ENCODE measurements around the gene RAI2. TPM values are rescaled to one million over a fixed set of nuclear protein-coding genes. Genes with fewer than 3 reads are reported as not detected.

Gene RAI2
- total RNA-seq, 1 donor from 2014 or later, result 5.7 TPM

DNA sequence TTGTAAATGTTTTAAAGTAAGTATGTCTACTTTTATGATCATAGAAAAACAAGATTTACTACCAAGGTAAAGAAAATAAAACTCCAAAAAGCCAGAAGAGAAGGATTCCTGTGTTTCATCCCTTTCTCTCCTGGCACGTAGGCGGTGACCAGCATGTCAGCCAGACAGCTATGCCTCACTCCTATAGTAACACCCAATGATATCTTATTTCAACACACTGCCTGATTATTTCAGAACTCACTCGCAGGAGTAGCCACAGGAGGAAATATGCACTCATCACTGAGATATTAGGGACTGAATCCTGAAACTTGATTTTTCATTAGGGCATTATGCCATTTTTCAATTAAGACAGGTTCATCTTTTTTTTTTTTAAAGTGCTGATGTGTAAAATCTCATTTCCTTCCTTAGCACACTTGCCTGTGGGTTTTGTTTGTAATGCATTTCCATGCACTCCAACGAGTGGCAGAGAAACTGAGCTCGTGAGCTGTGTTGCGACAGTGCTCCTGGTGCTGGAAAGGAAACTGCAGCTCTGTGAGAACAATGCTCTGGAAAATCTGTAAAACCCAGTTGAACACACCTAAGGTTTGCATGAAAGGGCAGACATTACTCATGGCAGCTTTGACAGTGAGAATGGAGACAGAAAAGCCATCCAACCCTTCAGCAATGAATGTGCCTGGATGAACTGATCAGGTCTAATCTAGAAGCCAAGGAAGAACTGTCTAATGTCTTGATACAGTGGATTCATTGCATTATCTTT lies 18.2 kb downstream of the RAI2 start:
- Mint-ChIP-seq H3K27ac (no peak overlapping the region), H3K4me1 (ENCODE audit: unreplicated experiment) (no peaks in the 10 kb centered on the region), H3K4me3 (no peak overlapping the region), H3K9me3 (no peaks in the 10 kb centered on the region), H3K36me3 (no peaks in the 10 kb centered on the region), H3K27me3 (peaks cover 5% of the 10 kb centered on the region)
- TF ChIP-seq, protein P1, sequence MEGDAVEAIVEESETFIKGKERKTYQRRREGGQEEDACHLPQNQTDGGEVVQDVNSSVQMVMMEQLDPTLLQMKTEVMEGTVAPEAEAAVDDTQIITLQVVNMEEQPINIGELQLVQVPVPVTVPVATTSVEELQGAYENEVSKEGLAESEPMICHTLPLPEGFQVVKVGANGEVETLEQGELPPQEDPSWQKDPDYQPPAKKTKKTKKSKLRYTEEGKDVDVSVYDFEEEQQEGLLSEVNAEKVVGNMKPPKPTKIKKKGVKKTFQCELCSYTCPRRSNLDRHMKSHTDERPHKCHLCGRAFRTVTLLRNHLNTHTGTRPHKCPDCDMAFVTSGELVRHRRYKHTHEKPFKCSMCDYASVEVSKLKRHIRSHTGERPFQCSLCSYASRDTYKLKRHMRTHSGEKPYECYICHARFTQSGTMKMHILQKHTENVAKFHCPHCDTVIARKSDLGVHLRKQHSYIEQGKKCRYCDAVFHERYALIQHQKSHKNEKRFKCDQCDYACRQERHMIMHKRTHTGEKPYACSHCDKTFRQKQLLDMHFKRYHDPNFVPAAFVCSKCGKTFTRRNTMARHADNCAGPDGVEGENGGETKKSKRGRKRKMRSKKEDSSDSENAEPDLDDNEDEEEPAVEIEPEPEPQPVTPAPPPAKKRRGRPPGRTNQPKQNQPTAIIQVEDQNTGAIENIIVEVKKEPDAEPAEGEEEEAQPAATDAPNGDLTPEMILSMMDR (conservative IDR thresholded peaks at IDR 0.05), result no peak
- DNase-seq (ENCODE audit: extremely low spot score, unreplicated experiment), result no peak

DNA sequence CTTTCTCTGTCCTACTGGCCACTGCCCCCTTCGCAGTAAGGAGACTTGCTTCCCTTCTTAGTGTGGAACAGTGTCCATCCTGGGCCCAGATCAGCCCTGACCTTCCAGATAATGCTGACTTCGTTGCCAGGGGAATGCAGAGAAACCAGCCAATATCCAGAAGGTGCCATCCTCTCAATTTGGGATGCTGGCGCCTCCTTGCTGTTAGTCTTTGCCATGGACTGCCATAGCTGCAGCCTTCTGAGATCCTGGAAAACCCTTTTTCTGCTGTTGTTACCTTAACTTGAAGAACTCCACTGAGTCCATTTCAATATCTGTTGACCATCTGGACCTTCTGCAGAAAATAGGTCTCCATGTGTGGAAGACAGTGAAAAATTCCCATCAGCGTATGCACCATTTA lies 21.8 kb downstream of the RAI2 start:
- no peaks in the 10 kb centered on the region for H3K9me3 Mint-ChIP-seq
- H3K4me3 Mint-ChIP-seq, result no peak overlapping the region
- H3K27me3 Mint-ChIP-seq, result peaks cover 5% of the 10 kb centered on the region
- TF ChIP-seq, protein P1 (conservative IDR thresholded peaks at IDR 0.05), result no peak
- no peak overlapping the region for H3K27ac Mint-ChIP-seq
- H3K36me3 Mint-ChIP-seq, result no peaks in the 10 kb centered on the region
- no peak for DNase-seq (ENCODE audit: extremely low spot score, unreplicated experiment)
- H3K4me1 Mint-ChIP-seq (ENCODE audit: unreplicated experiment), result no peaks in the 10 kb centered on the region

DNA sequence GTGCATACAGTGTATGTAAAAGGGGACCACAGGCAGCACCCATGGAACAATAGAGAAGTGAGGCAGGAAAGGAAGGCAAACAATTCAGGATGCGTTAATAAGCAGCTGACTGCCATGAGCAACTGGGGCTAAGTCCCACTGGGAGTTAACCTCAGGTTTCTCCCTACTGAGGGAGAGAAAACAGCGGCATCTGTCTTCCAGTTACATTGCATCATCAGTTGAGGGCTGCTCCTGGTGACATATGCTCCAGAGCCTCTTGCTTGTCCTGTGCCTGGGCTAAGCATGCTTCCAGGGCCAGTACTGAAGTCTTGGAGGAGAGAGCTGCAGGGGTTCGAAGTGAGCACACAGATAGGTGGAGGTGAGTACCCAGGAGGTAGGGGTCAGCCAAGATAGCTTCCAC lies 24.3 kb downstream of the RAI2 start:
- Mint-ChIP-seq H3K27ac (no peak overlapping the region), H3K36me3 (no peaks in the 10 kb centered on the region), H3K27me3 (peaks cover 5% of the 10 kb centered on the region), H3K9me3 (no peaks in the 10 kb centered on the region), H3K4me3 (no peak overlapping the region), H3K4me1 (ENCODE audit: unreplicated experiment) (no peaks in the 10 kb centered on the region)
- TF ChIP-seq, protein P1 (conservative IDR thresholded peaks at IDR 0.05), result no peak
- DNase-seq (ENCODE audit: extremely low spot score, unreplicated experiment), result no peak

DNA sequence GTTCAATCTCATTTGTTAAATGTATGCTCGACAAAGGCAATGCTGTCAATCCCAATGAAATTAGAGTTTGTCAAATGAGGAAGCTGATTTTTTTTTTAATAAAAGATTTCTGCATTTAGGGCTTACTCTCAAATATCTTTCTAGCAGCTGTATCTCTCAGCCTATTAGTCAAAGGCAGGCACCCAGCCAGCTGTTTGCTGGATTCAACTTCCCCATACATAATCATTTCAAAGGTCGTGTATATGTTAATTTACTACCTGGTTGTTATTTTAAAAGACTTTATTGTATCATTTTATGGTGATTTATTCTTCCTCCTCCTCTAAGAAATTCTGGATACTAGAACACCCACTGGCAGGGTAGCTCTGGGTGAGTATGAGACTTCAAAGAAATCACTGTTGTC lies 27.1 kb downstream of the RAI2 start:
- Mint-ChIP-seq H3K4me3 (no peak overlapping the region), H3K27ac (no peak overlapping the region), H3K27me3 (peaks cover 5% of the 10 kb centered on the region), H3K9me3 (no peaks in the 10 kb centered on the region), H3K36me3 (no peaks in the 10 kb centered on the region), H3K4me1 (ENCODE audit: unreplicated experiment) (no peaks in the 10 kb centered on the region)
- TF ChIP-seq, protein P1 (conservative IDR thresholded peaks at IDR 0.05), result no peak
- DNase-seq (ENCODE audit: extremely low spot score, unreplicated experiment), result no peak

DNA sequence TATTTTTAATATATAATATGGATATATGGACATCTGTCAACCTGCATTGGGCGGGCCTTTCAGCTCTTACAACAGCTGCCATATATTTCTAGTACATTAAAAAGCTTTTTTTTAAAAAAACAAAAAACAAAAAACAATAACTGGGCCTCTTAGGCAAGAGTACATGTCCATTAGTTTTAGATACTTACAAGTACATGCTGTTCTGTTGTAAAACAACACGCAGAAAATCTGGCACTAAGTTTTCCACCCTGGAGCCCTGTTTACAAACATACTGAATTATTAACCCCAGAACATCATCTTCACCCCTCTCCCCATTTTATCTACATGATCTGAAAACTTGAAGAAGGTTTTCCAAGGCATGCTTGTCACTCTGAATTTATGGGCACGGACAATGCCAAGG lies 29.8 kb downstream of the RAI2 start:
- Mint-ChIP-seq H3K36me3 (peaks cover 4% of the 10 kb centered on the region), H3K4me3 (no peak overlapping the region), H3K27me3 (no peaks in the 10 kb centered on the region), H3K27ac (no peak overlapping the region), H3K4me1 (ENCODE audit: unreplicated experiment) (no peaks in the 10 kb centered on the region), H3K9me3 (peaks cover 4% of the 10 kb centered on the region)
- TF ChIP-seq, protein P1 (conservative IDR thresholded peaks at IDR 0.05), result no peak
- no peak for DNase-seq (ENCODE audit: extremely low spot score, unreplicated experiment)
